Psoas muscle (tissue), 8 donors: ENCODE results near the gene TARBP1. TPM values are rescaled to one million over a fixed set of nuclear protein-coding genes. Genes with fewer than 3 reads are reported as not detected.

Source experiments
- ATAC-seq, 4 donors: fragments of 200-7000 bp; cut with Tn5 transposase; one replicate each; pipeline ENCODE4 v1.9.1; 2020; ENCODE audit warnings: moderate library complexity in 3 of 4, mild to moderate bottlenecking in 2 of 4
- DNase-seq, 2 donors: peaks; one replicate each; pipeline ENCODE4 v3.0.0-alpha.2; 2020
- H3K27ac ChIP-seq: fragments of 200-600 bp; one replicate; pipeline ENCODE4 v1.8.0; 2022
- H3K27me3 ChIP-seq, 3 donors: fragments of 200-600 bp in 1 of 3; one replicate each; pipeline versions ENCODE4 v1.6.1 to v1.8.0; 2013 to 2022; ENCODE audit warnings: low read length in 2 of 3, mild to moderate bottlenecking in 2 of 3, moderate library complexity in 1 of 3; ENCODE audit not compliant: insufficient read depth in 3 of 3
- H3K36me3 ChIP-seq, 2 donors: fragments of 200-600 bp in 1 of 2; one replicate each; pipeline versions ENCODE4 v1.6.1 to v1.8.0; 2013 to 2022; ENCODE audit warnings: low read depth in 1 of 2, mild to moderate bottlenecking in 1 of 2, moderate library complexity in 1 of 2; ENCODE audit not compliant: insufficient read depth in 1 of 2
- H3K4me1 ChIP-seq: fragments of 200-600 bp; one replicate; pipeline ENCODE4 v1.8.0; 2022
- H3K4me3 ChIP-seq: fragments of 200-600 bp; one replicate; pipeline ENCODE4 v1.8.0; 2022; ENCODE audit warnings: mild to moderate bottlenecking
- H3K9me3 ChIP-seq: fragments of 200-600 bp; one replicate; pipeline ENCODE4 v1.8.0; 2022
- WGBS, 3 donors: extraction: QIAGEN DNeasy Blood & Tissue Kit; methylation state at CpG; one replicate each; pipeline versions ENCODE4 v1.1.6 to v1.1.7; 2013; 5-methylcytosine and 5-hydroxymethylcytosine counted together
- intact Hi-C, 2 donors: fragments of 100-400 bp; cut with DNase I; formaldehyde crosslinking; loops; one replicate each; pipeline versions ENCODE4 v1.11.0 to v1.14.2; 2022
- polyA plus RNA-seq, 3 donors: library from polyadenylated mRNA; stranded (reverse); fragments of 200-250 nt; gene quantifications; one replicate each; pipeline ENCODE4 v1.2.3, GENCODE V29; 2013
- total RNA-seq, 4 donors: library from RNA; stranded (reverse); fragmentation: NEBNext Ultra II Directional in 2 of 4; extraction: Animal tissue kit (Norgen Biotek cat#: 25700) in 2 of 4; gene quantifications; one replicate each; pipeline versions ENCODE4 v1.2.1 to v1.2.4, GENCODE V29; 2021 to 2023
- TF ChIP-seq, protein P1 (sequence below): fragments of 200-600 bp; IDR thresholded peaks from one replicate; pipeline ENCODE4 v1.8.0; 2022; ENCODE audit warnings: antibody characterized with exemption
- donor health status: healthy with polysubstance abuse.
- donor health status: DM: no; HTN: no; CAD: no; lungs with moderate emphysema.
- donor health status: Bipolar disorder and iron deficiency.
- donor health status: healthy.
- donor health status: DM: yes; HTN: yes; CAD: no.
- donor health status: DM: no; HTN: no; CAD: no.
- donor health status: DM: no; HTN: no; CAD: no.
- donor health status: DM: yes; HTN: yes; CAD: no.

Gene TARBP1
- total and polyA plus RNA-seq, 7 donors = 5.8 to 10.5 (median 8.5) TPM

DNA sequence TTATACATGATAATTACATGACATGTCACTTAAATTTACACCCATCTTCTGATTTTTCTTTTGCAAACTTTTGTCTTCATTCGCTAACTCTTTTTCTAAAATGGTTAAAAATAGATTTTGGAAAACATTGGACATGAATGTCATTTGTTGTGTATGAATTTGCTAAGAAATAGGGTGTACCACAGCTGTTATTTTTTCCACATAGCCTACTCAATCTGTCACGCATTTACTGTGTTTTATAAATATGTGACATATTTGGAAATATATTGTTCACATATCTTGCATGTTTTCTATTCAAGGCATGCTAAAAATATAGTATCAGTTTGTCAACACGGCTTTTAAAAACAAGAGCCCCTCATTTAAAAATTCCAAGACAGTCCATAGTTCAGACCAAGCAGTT is 47.9 kb upstream of the TARBP1 start:
- WGBS, 3 donors = 59 to 82% (median 77%) methylated on average over 3 of the region's 3 CpGs

DNA sequence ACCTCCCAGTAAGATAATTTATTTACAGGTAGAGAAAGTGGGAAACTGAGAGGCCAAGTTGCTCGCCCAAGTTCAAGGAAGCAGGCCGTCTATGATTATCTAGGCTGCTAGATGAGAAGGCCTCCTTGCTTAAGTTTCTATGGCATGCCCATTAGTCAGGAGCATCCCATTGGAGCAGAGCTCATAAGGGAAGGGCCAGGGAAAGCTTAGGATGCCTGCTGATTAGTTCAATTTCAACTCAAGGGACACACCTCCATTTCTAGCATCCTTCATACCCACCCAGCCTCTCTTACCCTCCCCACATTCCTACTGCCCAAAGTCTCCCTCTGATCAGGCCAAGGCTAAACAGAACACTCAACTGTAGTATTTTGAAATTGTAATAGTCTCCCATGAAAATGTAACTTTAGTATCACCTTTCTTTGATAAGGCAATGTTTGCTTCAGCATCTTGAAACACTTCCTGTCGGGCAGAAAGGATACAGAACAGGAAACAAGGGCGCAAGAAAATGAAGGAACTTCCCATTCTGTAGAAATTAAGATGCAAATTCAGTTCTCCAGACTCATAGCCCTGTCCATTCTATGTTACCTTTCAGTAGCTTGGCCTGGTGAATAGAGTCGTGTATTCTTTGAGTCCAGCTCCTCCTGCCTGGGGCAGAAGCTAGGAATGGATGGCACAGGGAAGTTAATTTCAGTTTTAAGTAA is 46.3 kb upstream of the TARBP1 start:
- H3K27me3 ChIP-seq = no peaks in the 10 kb centered on the region
- TF ChIP-seq, protein P1, sequence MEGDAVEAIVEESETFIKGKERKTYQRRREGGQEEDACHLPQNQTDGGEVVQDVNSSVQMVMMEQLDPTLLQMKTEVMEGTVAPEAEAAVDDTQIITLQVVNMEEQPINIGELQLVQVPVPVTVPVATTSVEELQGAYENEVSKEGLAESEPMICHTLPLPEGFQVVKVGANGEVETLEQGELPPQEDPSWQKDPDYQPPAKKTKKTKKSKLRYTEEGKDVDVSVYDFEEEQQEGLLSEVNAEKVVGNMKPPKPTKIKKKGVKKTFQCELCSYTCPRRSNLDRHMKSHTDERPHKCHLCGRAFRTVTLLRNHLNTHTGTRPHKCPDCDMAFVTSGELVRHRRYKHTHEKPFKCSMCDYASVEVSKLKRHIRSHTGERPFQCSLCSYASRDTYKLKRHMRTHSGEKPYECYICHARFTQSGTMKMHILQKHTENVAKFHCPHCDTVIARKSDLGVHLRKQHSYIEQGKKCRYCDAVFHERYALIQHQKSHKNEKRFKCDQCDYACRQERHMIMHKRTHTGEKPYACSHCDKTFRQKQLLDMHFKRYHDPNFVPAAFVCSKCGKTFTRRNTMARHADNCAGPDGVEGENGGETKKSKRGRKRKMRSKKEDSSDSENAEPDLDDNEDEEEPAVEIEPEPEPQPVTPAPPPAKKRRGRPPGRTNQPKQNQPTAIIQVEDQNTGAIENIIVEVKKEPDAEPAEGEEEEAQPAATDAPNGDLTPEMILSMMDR = no peak
- 82 to 89% (median 88%) methylated on average over 5 of the region's 5 CpGs for WGBS, 3 donors
- H3K4me1 ChIP-seq = peaks cover 61% of the 10 kb centered on the region
- H3K9me3 ChIP-seq = no peaks in the 10 kb centered on the region
- no peak for ATAC-seq
- no peak overlapping the region for H3K4me3 ChIP-seq
- no peaks in the 10 kb centered on the region for H3K36me3 ChIP-seq
- peak overlapping the region; percentile 88 for H3K27ac ChIP-seq
- intact Hi-C loops = no loop called here
- no peak for DNase-seq

More for the DNA sequence above, 47.9 kb upstream of the TARBP1 start:
- Histone ChIP-seq H3K9me3 (no peaks in the 10 kb centered on the region), H3K36me3 (no peaks in the 10 kb centered on the region), H3K4me1 (peaks cover 59% of the 10 kb centered on the region), H3K27me3 (no peaks in the 10 kb centered on the region), H3K27ac (no peak overlapping the region), H3K4me3 (no peak overlapping the region)
- intact Hi-C loops = no loop called here
- ATAC-seq = no peak
- TF ChIP-seq, protein P1 = no peak
- DNase-seq = no peak

- TF ChIP-seq, protein P1 = no peak
- Histone ChIP-seq H3K36me3 (no peaks in the 10 kb centered on the region), H3K9me3 (no peaks in the 10 kb centered on the region), H3K4me3 (no peak overlapping the region), H3K27me3 (no peaks in the 10 kb centered on the region), H3K4me1 (peaks cover 70% of the 10 kb centered on the region), H3K27ac (peak overlapping the region; percentile 88)
- intact Hi-C loops = no loop called here
- no peak for DNase-seq
- peak in 1 of 4 donors; percentile 1 for ATAC-seq
- WGBS, 3 donors = 84 to 88% (median 86%) methylated on average over 5 of the region's 5 CpGs
Measured at GRCh38 chr1:234521836-234522235, 42.9 kb upstream of the TARBP1 start.

GRCh38 chr1:234520908-234521817 is 42.2 kb upstream of the TARBP1 start:
- ATAC-seq (peak in 3 of 4 donors; percentile 51 to 72 (median 54)), DNase-seq (no peak)
- WGBS, 3 donors = 50 to 64% (median 56%) methylated on average over 6 of the region's 6 CpGs
- Histone ChIP-seq H3K4me3 (no peak overlapping the region), H3K27ac (peak overlapping the region; percentile 88), H3K9me3 (no peaks in the 10 kb centered on the region), H3K27me3 (no peaks in the 10 kb centered on the region), H3K36me3 (no peaks in the 10 kb centered on the region), H3K4me1 (peaks cover 70% of the 10 kb centered on the region)
- intact Hi-C loops = no loop called here
- TF ChIP-seq, protein P1 = no peak
